Right hindlimb (tissue), 1 donor: ENCODE measurements around the gene LINGO1.
A peak's percentile ranks its signal among the peaks of the same experiment; 100 is the strongest.

Source experiments
- DNase-seq: peaks from one replicate; pipeline ENCODE4 v3.0.0-alpha.2; 2018

The LINGO1 gene

DNA sequence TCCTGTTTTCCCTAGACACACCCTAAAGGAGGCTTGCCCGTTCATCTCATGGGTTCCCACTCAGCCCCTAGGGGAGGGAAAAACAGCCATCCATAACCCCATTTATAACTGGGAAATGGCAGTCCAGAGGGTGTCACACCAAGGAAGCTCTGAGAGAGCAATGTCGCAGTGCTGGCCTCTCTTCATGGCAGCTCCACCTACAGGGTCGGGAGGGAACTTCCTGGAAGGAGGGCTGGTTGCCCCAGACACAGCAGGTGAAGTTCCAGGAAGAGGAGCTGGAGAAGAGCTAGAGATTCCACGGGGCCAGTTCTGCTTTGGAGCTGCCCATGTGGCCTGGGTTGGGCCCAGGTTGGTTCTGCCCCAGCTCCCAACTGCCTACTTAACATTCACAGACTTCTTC, 22.3 kb upstream of the LINGO1 start:
- no peak for DNase-seq

DNA sequence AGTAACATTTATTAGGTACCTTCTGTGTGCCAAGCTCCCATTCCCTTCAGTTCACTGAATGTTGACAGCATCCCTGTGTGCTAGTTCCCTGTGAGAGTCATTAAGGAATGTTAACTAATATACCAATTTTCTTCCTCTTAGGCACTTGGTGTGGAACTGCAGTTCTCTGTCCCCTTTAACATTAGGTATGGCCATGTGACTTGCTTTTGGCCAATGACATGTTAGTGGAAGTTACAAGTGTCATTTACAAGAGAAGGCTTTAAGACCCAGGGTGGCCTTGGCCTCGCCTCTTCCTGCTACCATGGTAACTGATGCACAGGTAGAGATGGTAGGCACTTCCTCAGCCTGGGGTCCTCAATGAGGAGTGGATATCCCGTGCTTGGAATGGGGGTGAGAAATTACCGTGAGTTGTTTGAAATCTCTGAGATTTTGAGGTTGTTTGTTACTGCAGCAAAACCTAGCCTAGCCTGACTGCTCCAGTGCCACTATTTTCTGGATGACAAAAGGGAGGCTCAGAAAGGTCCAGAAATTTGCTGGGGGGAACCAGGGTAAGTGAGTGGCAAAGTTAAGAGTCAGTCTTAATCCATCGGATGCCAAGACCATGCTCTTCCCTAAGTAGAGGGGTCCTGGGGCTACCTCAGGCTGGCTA, 21.2 kb upstream of the LINGO1 start:
- no peak for DNase-seq

DNA sequence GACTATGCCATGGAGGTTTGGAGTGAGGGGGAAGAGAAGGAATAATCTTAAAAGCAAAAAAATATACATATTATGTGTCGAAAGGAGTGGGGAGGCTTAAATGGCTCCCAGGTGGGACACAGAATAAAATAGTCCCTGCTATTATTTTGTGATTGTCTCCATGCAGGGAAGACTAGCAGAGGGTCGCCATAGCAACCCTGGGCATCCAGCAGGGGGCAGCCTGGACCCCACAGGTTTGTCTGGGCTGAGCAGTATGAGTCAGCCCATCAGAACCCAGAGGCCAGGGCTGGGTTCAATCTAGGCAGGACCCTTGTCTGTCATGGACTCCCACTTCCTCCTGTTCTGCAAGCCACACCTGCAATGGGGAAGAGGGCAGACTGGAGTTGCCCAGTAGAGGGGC, 17.6 kb upstream of the LINGO1 start:
- no peak for DNase-seq

DNA sequence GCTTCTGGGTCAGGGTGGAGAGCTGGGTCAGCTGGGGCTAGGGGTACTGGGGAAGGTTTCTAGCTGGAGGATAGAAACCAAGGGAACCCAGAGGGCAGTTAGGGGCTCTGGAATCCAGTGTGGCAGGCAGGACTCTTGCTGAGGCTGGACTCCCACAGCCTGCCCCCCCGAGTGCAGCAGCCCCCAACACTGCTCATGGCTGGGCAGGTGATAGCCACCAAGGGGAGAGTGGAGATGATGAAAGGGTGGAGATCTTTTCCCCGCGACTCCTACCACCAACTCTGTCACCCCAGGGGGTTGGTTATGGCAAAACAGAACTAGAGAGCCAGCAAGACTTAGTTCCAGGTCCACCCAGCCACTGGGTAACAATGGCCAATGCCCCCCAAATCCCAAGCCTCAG, 16.9 kb upstream of the LINGO1 start:
- no peak for DNase-seq

DNA sequence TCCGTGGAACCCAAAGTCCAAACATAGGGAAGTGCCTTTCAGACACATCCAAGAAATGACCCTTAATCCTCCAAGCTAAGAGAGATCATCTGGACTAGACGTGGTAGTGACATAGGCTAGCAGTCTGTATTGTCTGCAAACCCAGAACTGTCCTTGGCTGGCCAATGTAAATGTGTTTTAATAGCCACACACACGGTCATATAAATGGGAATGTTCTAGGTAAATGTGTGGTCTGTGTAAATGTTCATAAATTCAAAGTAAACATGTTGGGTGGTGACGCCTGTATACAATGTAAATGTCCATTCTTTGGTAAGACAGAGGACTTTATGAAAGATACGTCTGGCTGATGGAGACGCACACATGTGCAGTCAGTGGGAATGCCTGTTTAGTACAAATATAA, 16.3 kb upstream of the LINGO1 start:
- no peak for DNase-seq

DNA sequence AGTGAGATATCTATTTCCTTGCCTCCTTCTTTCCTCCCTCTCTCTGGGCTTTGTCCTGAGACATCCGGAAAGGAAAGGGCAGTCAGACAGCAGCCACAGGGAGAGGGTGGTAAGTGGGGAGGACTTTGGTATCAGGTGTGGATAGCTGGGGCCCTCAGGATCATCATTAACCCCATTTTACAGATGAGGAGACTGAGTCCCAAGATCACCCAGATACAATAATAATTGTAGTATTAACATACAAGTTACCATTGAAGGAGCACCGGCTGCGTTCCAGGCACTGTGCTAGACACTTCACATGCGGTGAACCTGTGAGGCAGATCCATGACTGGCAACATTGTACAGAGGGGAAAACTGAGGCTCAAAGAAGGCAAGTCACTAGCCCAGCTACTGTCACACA, 15.2 kb upstream of the LINGO1 start:
- no peak for DNase-seq

DNA sequence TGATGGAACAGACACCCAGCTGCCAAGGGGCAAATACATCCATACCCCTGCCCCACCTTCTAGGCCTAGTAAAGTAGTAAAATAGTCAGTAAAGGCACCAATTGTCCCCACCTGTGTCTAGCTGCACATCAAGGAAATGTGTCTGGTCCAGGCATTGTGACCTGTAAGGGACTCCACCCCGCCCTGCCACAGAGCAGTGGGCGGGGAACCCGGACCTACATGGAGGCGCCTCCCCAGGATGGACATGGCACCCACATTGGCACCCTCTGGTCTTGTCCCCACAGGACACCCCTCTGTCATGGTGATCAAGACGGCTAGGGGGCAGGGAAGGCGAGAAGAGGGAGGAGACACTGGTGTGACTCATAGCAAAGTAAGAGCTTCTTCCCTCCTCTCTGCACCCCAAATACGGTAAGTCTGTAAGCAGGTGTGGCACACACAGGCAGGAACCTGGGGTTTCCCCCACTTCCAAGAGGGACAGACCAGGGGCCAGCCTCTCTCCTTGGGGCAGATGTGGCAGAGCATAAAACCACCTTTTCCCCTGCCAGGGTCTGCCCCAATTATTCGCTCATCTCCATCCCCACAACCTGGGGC, 13.5 kb upstream of the LINGO1 start:
- DNase-seq, result no peak

DNA sequence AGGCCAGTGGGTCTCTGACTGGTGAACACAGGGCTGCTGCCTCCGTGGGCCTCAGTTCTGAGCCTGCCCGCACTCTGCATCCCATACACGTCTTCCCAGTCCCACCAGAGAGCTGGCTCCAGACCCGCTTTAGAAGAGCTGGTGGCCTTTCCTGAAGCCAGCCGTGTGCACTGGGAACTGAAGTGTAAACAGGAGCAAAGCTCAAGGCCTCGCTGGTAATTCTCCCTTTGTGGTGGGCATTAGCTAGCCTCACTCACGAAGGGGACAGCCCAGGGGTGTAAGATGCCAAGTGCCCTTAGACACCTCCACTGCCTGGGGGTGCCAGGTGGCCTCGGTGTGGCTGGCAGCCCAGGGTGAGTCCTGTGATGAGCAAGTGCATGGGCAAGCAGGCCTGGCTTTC, 12.9 kb upstream of the LINGO1 start:
- no peak for DNase-seq

DNA sequence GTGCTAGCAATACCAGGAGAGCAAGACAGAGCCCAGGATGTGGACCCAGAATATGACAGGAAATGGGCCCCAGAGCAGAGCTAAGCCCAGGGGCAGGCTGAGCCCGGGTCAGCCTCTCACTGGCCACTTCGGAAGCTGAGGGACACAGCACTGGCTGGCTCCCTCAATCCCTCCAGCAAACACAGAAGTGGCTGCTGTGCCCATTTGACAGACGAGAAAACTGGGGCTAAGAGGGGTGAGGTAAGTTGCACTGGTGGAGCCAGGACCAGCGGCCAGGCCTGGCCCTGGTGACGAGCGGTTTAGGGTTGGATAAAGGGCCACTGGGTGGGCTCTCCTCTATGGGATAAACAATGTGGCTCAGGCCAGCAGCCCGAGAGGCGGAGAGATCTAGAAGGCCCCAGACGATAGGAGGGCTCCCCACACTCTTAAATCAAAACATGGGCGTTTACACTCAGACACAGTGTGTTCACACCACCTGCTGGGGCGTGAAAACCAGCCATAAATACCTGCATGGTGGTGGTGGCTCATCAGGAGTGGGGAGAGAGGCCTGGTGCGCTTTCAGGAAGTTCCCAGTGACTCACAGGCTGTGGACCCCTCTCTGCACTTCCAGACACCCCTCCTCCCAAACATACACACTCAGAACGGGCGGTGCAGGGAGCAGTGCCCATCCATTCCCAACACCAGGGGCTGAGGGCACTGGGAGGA, 12.0 kb upstream of the LINGO1 start:
- DNase-seq, result no peak

DNA sequence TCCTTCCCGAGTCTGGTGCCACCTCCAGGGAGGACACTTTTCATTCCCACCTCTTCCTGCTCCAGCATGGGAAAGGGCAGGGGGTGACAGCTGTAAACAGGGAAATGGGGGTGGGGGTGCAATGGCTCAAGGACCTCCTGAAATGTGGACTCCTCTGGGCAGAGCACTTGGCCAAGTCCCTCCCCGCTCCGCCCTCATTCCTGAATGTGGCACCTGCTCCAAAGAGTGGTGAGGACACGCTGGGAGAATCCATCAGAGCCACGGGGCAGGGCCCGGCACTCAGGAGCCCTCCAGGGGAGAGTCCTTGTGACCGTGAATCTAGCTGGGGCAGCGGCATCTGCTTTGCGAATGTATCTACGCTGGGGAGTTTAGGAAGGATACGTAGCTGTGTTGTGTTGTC, 11.1 kb upstream of the LINGO1 start:
- DNase-seq, result no peak

DNA sequence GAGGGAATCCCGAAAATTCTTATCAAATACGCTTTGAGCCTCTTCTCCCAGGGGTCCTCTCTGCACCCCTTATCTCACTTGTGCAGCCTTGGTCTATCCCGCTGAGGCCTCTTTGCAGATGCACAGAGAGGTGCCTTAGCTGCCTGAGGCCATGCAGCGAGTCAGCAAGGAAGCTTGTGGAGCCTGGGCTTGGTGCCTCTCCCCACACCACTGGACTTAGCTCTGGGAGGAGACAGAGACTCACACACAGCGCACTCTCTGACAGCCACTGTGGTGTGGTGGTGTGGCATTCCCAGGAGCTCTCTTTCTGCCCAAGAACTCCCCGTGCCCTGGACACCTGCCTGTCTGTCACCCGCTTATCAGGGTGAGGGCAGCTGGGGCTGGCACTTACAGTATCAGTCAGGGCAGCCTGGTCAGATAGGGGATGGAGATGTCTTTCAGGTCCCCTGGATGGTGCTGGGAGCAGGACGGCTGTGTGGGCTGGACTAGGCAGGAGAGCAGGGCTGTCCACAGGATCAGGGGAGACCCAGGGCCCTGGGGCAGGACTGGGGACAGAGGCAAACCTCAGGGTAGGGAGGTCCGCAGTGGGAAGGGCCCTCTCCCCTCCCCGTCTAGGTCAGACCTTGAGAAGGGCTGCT, 10.2 kb upstream of the LINGO1 start:
- DNase-seq, result no peak

DNA sequence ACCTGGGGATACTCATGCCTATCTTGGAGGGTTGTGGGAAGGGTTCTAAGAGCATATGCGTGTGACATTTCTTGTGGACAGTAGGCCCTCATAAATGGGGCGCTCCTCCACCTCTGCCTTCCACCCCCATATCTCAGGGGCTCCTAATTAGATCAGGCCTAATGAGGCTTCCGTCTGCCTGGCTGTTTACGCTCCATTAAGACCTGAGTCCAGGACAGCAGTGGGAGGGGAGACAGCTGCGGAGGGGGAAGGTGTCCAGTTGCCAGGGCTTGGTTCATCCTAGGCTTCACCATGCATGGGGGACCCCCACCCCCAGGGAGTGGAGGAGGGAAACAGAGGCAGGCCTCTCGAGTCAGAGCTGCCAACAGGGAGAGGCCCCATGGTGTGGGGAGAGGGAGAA, 9.3 kb upstream of the LINGO1 start:
- DNase-seq, result no peak

DNA sequence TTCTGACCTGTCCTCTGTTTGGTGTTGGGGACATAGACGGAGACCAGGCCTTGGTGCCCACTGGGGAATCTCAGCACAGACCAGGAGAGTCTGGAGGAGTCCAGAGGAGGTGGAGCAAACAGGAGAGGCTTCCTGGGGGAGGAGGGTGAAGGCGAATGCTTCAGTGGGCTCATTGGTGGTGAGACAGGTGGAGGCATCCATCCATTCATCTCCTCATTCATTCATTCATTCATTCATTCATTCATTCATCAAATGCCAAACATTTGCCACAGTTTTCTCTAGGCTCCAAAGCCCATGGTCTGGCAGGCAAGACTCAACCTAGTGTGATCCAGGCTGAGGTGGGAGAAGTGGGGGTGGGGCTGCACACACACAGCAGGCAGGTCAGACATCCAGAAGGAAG, 7.9 kb upstream of the LINGO1 start:
- DNase-seq, result no peak

DNA sequence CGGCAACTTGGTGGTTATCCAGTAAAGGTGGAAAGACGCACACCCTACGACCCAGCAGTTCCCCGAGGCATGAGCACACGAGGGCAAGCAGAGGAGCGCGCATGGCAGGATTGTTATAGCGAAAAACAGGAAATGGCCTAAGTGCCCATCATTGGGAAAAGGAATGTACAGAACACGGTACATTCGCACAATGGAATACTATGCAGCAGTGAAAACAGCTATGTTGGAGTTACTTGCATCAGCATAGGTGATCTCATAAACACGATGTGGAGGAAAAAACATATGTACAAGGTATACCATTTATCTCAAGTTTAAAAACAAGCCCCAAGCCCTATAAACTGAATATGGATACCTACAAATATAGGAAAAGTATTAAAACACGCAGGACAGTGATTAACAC, 6.7 kb upstream of the LINGO1 start:
- DNase-seq, result no peak

DNA sequence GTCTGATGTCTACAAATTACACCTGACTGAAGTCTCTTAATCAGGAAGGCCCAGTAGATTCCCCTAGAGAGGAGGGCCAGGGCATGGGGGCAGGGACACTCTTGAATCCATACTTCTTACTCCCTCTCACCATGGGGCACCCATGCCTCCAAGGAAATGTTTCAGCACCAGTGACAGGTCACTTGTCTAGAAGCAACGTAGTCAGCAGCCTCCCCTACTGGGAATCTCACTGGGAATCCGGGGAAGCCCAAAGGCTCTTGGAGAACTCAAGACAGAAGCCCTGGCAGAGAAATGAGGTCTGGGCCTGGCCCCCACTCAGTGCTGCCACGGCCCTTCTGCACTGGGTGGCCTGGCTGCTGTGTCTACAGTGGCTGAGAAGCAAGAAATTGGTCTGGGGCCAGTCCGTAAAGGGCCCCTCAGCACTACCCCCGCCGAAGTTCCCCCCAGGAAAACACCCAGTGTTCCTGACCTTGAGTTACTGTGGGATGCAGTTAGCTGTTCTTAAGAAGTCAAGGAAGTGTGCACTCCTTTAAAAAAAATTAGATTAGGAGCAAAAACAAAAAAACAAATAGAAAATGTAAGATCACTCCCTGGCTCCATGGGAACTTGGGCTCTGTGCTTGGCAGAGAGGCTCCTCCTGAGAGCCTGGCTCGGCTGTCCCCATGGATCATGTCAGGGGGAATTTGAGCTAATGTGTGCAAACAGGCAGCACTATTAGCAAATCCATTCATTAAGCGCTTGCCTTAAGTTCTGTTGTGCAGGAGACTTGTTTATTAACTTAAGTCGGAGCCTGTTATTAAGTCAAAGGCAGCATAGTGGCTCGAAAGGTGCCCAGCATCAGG, 5.4 kb upstream of the LINGO1 start:
- no peak for DNase-seq

DNA sequence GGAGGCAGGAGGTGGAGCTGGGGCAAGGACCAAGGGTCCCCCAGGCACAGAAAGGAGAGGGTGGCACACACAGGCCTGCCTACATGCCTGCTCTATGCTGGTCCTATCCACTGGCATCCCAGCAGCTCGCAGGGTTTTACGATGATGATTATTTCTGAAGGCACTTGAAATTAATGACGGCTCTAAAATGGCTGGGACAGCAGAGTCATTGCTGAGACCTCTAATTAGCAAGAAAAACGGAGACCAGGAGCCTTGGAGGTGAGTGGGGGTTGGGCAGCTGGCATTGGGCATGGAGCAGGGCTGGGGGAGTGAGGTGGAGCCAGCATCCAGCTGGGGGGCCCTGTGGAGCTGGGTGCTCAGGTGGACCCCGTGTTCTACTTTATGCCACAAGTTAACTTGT, 3.5 kb upstream of the LINGO1 start:
- DNase-seq, result no peak

DNA sequence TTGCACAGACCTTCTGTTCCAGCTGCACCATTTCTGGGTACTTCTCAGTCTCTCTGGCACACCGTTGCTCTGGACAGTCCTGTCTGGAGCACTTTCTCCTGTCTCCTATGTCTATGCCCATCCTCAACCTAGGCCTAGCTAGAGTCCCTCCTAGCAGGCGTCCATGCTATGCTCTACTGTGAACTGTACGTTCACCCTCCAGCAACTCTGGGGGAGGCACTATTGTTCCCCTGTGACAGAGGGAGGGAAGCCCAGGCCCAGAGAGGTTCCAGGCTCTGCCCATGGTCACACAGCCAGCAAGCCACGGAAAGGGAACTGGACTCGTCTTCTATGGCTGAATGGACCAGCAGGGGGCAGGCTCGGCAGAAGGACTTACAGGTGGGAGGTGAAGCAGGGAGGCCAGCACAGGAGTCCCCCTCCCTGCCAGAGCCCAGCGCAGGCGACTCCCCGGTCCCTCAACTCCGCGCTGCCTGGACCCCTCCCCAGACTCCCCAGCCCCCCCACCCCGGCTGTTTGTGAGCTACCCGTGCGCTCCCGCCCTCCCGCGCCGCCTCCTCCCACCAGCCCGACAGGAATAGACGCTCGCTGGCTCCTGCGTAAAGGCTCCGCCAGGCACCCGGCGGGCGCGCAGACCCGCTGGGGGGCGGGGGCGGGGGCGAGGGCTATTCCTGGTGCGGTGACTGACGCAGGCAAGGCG, 1.7 kb upstream of the LINGO1 start:
- peak; percentile 75 for DNase-seq

DNA sequence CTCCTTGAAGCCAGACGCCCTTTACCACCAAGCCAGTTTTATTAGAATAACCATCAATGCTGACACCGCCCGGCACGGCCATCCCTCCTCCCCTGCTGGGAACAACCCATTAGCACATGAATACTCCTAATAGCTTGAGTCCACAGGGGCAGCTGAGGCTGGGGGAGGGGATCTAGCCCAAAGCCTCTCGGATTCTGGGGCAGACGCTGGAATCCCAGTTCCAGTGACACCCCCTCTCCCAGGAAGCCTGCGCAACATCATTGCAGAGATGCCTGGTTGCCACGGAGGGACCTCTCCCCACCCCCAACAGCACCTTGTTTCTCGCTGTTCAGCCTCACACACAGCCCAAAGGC, 1.2 kb upstream of the LINGO1 start:
- DNase-seq, result no peak

DNA sequence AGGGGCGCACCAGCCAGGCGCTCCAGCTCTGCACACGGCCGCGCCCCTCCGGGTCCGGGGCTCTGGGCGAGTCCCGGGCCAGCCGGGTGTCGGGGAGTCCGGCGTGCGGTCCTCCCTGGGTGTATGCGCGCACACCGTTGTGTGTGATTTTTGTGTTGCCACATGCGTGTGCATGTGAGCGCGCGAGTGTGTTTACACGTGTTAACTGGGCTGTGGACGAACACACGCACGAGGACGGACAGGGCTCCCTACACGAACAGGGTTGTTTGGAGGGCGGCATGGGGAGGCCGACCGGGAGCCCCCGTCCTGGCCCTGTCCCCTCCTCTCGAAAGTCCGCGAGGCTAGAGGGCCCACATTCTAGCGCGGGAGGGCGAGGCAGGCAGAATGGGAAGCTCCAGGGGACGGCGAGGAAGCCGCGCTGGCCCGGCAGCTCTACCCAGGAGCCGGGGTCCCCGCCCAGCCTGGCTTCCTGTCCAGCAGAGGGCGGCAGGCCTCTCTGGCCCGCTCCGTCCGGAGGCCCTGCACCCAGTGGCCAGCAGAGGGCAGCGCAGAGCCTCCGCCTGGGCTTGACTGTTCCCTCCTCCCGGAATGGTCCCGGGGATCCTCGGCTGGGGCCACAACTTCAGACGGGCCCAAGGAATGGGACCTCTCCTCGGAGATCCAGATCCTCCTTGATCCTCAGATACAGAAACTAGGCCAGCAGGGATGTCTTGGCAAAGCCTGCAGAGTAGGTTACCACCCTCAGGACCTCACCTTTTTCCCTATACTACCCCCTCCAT, 611 bp upstream of the LINGO1 start:
- DNase-seq, result peak; percentile 93

DNA sequence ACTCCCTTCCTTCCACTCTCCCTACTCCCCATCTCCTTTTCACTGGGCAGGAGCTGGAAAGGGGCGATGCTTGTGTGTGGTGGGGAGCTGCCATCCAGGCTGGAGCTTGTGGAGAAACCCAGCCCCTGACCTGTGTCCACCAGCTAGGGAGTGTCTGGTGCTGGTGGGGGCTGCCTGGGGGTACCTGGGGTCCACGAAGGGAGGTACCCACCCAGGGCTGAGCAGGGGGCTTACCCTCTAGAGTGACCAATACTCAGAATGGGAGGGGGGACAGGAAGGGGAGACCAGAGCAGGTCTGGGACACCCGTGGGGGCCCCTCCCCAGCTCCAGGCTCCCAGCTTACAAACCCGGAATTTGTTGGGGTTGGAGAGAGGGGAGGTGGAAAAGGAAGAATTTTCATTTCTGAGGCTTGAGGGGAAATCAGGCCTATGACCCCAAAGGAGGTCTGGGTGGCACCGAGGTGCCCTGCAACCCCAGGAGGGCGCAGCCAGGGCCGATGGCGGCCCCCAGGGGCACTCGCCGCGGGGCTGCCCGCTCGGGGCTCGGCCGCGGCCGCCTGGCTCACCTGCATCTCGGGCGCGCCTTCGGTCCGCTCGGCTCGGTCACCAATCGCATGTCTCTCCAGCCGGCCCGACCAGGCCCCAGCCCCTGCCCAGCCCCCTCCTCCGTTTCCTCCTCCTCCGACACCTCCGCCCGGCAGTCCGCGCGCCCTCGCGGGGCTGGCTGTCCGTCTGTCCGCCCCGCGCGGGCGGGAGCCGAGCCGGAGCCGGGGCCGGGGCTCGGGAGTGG, 773 bp downstream of the LINGO1 start:
- DNase-seq, result peak; percentile 49
